Right renal pelvis (tissue), 4 donors: ENCODE measurements around the gene FAM219A. TPM values are rescaled to one million over a fixed set of nuclear protein-coding genes. Genes with fewer than 3 reads are reported as not detected.

ENCODE experiments used
- DNase-seq, 4 donors: peaks; one replicate each; pipeline ENCODE4 v3.0.0-alpha.2; 2013; ENCODE audit warnings: low read depth in 4 of 4, low spot score in 3 of 4, missing footprints in 1 of 4
- polyA plus RNA-seq, 4 donors: library from polyadenylated mRNA; unstranded; fragments of 120-200 nt; gene quantifications; one replicate each; pipeline ENCODE4 v1.2.1, GENCODE V29; 2013; ENCODE audit not compliant: insufficient read length in 4 of 4

The FAM219A gene, protein sequence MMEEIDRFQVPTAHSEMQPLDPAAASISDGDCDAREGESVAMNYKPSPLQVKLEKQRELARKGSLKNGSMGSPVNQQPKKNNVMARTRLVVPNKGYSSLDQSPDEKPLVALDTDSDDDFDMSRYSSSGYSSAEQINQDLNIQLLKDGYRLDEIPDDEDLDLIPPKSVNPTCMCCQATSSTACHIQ
- polyA plus RNA-seq = 10 to 100 TPM; 13.7 to 15.4 (median 14.1) TPM

DNA sequence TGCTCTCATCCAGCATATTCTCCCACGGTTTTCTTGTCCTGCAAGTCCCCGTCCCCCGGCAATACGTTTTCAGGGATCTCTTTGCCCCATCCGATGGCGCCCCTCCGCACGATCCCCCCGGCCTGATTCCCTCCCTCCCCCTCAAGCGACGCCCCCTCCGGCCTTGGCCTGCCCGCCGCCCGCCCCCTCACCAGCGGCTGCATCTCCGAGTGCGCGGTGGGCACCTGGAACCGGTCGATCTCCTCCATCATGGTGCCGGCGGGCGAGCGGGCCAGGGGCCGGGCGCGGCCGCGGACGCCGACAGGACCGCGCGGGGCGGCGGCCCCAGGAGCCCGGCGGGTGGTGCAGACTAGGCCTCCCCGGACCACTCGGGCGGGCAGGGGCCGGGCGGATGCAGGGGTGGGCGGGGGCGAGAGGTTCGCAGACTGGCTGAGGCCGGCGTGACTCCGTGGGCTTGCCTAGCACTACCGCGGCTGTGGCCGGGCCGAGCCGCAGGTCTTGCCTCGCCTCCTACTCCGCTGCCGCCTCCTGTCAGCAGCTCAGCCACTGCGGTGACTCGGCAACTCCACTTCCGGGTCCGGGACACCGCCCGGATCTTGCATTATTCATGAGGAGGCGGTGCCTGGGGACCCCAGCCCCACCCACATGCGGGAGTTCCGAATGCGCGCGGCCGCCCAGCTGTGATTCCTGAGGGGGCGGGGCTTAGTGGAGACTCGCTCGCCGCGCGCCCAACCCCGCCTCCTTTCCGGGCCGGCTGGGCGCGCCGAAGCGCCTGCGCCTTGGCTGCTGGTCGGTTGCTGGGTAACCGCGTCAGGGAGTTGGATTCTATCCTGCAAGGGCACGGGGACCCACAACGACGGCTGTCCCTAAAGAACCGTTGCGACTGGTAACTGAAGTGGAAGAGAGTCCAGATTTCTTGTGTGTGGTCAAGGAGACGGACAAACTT is at the start of gene FAM219A, which contains the start of gene DNAI1:
FAM219A (minus strand) TSS at position 558 of the 946 bp plus-strand sequence; CDS start at position 251, 307 bp downstream.
DNAI1 (plus strand) TSS at position 793 of the 946 bp plus-strand sequence. CDS start 201 bp downstream, outside the sequence.
- DNase-seq = peak; percentile 97 to 98 (median 97)

DNA sequence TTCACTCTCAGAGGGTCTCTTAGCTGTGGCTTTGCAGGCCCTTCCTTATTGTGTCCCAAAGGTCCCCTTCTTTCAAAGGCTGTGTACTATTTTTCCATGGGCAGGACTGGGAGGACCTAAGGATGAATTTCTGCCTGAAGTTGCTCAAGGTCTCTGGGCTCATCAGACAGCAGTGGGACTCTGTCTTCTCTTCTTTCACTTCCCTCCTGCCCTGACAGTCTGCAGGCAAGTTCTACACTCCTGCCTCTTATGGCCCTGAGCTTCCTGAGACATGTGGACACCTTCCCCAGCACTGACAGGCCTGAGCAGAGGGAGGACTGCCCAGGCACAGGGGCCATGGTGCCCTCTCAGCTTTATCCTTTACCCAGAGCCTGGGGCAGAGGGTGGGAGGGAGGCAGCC is 49.6 kb upstream of the FAM219A start:
- no peak for DNase-seq

DNA sequence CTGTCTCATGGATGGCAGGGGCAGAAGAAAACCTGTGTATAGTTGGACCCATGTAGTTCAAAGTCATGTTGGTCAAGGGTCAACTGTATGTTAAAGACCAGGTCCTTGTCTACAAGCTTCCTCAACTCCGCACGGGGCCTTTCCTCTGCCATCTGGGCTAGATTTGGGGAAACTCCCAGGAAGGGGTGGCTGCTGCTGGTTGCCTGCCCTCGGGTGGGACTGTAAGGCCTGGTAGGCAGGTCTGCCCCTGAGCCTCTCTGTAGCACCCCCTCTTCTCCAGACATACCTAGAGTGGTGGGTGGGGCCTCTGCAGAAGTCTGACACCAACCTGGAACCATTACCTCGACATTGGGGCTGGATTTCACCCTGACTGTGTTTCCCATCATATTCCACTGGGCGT is 49.2 kb upstream of the FAM219A start:
- DNase-seq = no peak

DNA sequence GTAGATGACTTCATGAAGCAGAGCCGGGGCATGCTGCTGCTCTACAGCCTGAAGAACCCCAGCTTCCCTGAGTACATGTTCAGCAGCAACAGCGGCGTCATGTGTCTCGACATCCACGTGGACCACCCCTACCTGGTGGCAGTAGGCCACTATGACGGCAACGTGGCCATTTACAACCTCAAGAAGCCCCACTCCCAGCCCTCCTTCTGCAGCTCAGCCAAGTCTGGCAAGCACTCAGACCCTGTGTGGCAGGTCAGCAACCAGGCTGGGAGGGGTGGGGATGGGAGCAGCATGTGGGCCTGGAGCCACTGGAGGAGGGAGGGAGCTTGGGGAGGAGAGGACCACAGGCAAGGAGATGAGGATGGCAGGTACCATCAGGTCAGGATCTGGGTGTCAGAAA is 48.3 kb upstream of the FAM219A start:
- DNase-seq = no peak

DNA sequence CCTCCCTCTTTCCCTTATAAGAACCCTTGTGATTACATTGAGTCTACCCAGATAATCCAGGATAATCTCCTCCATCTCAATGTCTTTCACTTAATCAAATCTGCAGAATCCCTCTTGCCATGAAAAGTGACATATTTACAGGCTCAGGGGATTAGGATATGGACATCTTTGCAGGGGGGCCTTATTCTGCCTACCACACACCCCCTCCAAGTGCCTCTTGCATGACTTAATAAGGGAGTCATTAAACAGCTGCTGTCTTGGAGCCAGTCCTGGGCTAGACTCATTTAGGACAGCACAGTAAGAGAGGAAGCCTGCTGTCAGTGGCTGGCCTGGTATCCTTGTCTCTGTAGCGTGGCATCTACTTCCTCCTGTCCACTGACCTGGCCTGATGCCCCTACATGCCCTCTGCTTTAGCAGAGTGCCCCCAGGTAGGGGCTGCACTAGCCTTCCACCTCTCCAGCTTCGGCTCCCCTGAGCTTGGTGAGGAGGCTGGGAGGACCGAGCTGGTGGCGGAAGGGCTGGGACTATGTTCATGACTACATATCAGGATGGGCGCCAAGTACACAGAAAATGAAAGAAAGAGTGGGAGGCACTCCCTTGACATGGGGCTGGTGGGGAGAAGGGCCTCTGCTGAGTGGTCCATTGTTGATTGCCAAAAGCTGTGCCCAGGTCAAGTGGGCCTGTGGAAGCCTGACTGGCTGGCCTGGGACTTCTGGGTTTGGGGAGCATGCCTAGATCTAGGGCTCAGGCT is 47.2 kb upstream of the FAM219A start:
- DNase-seq = no peak

DNA sequence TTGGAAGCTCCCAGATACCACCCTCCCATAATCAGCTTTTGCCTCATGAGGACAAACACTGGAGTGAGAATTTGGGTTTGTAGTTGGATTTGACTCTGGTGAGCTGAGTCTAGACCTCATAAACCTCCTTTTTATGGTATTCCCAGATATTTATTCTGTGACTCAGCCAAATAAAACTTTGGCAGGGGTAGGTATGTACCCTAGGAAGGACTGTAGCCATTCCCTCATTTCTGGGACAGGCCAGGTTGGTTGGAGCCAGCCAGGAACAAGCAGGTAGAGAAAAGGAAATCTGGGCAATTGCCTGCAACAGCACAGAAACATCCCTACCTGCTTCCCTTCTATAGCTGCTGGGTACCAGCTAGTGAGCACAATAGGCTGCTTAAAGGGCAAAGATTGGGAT is 45.0 kb upstream of the FAM219A start:
- DNase-seq = no peak

DNA sequence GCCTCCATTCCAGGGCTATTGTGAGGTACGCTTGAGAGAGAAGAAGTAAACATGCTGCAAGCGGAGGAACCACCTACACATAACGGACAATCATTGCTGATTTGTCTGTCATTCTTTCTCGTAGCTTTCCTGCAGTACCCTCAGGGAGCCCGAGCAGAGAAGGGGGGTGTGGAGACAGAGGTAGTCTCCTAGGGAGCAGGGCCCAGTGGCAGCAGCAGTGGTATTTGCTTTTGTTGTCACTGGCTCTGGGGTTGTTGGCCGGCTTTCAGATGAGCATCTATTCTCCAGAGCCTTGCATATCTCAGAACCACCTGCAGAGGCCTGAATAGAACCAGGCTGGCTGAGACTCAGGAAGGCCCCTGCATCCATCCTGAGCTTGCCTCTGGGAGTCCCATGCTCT is 44.5 kb upstream of the FAM219A start:
- no peak for DNase-seq

DNA sequence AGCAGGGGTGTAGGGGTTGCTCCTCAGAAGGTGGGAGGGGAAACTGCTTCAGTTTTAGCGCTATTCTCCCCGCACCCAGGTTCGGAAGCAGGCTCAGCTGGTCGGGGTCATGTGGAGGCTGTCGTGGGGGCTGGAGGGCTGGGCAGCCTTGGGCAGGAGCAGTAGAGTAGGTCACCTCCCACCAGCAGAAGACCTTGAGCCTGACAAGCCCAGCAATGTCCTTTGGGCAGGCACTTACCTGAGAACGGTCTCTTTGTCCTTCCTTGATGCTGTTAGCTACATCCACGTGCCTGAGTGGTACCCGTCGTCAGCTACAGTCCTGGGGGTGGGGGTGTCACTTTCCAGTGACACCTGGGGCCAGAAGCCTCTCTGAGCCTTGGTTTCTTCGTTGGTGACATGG is 44.1 kb upstream of the FAM219A start:
- DNase-seq = no peak

DNA sequence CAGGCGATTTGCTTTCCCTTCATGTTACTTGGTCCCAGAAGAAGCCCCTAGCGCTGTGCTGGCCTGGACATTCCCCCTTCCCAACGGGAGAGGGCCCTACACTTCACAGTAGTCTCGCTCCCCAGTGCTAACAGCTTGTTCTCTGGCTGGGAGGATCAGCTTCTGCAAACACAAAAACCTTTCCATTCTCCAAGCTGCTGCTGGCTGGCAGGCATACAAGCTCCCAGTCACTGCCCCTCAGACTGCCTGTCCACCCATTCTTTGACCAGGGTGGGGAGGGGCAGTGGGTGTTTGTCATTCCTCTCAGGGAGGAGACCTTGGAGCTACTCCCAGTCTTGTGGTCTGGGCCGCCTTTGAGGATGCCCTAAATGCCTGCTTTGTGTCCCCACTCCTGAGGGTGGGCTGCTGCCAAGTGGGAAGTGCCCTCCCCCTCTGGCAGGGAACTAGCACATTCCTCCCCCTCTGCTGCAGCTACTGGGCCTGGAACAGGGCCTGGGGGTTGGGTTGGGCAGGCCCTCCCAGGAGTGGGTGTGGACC is 43.6 kb upstream of the FAM219A start:
- DNase-seq = no peak

DNA sequence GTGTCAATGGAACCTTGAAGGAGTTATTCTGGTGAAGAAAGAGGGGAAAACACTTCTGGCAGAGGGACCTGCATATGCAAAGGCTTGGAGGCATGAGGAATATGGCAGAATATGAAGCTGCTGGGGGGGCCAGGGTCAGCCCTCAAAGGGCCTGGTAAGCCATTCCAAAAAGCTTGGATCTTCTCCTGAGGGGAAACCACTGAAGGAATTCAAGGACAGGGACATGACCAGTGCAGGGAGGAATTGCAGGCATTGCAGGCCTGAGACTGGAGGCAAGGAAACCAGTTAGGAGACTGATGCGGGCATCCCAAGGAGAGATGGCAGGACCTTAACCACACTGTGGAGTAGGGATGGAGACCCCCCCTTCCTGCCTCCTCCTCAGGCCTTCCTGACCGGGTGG is 43.0 kb upstream of the FAM219A start:
- DNase-seq = no peak

DNA sequence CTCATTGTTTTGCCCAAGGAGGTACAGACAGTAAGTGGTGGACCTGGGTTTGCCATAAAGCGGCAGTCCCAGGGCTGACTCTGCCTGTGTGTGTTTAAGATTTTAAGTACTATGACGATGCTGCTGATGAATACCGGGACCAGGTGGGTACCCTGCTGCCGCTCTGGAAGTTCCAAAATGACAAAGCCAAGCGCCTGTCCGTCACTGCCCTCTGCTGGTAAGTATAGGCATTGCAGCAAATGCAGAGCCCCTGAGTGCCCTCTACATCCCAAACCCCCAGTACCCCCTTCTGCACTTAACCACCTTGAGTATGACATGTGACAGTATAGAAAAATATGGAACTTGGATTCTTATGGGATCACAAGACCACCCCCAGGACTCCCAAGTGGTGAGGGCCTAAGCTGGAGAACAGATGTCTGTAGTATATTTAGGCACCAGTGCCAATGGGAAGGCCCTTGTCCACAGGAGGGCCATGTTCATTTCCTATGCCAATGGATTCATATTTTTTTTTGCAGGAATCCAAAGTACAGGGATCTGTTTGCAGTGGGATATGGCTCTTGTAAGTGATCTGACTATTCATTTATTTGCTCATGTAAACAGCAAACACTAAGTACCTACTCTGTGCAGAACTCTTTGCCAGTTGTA is 42.4 kb upstream of the FAM219A start:
- DNase-seq = peak in 1 of 4 donors; percentile 48

DNA sequence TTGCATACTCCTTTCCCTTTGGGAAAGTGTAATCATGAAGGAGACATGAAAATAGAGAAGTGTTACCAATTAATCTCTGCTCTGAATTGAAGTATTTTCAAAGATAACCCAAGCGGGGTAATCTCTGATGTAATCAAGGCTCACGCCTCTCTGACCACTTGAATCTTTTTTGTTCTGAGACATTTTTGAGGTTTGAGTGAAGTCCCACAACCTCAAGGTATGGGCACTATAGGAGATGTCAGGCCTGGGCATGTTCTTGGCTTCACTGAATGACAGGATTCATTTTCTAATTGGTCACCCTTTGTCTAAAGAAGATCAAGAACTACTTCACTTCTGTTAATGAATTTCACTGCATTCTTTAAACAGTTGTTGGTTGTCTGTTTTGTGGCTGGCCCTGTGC is 40.7 kb upstream of the FAM219A start:
- no peak for DNase-seq

DNA sequence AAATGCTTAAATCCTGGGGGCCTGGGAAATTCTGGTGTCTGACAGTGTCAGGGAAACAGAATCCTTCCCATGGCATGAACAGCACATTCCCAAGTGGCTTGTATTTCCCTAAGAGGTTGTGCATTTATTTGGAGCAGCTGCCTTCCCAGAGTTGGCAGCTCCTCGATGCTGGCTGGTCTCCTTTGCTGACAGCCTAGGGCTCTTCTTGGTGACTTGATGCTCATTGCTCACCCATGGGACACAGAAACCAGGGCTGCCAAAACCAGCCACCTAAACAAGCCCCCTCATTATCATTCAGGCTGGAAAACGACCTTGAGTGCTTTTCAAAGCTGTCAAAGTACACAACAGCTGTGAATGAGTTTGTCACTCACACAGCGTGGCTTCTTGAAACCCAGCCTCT is 40.2 kb upstream of the FAM219A start:
- no peak for DNase-seq

DNA sequence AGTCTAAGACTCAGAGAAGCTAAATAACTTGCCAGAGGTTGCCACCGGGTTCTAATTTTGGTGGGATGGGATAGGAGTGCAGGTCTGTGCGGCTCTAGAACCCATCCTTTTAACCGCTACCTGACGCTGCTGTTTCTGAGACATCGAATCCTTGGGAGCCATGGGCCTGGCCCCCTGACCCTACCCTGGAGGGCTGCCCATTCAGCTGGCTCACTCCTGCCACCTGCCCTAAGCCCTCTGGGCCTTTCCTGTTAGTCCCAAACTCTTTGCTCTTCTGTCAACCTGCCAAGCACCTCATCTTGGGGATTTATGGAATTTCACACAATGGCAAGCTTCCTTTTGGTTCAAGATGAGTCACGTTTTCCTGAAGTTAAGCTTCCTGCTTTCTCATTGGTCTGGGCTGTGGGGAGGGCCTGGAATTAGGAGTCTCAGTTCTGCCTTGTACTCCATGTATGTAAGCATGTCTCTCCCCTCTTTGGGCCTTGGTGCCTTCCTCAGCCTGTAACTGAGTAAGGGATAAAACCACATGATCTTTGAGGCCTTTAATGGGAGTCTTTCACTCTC is 37.9 kb upstream of the FAM219A start:
- DNase-seq = no peak

DNA sequence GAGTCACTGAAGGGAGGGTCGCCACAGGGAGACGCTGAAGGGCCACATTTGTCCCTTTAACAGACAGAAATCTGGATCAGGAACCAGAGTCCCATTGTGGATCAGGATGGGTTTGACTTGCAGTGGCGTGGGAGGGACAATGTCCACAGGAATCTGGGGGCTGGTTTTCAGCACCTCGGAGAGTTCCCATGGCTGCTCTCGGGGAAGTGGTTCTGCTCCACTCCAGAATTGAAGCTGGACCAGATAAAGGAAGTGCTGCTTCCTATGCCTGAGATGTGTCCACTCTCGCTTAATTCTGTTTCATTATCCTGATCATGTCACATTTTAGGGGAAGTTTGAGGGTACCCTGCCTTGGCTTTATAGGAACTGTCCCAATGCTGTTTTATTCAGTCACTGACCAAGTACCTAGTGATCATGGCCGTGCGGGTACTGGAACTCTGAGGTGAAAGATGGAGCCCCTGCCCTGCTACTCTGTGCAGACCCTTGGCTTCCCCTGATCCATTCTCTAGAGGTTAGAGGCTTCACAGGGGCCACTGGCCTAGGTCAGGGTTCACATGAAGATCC is 35.7 kb upstream of the FAM219A start:
- peak; percentile 43 to 62 (median 54) for DNase-seq

DNA sequence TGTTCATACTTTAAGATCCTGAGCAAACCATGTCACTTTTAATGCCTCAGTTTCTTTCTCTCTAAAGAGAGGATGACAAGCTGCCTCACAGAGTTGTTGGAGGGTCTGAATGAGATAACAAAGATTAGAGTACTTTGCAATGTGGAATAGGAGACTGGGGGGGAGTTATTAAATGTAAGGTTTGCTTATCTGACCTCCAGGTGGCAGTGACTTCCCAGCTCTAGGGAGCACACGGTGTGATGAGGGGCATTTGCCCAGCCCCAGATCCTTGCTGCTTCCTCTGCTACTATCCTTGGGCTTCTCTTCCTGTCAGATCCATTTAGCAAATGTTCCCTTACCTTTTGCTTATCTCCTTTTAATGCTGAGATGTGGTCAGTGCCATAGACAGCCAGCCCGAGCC is 33.7 kb upstream of the FAM219A start:
- no peak for DNase-seq

DNA sequence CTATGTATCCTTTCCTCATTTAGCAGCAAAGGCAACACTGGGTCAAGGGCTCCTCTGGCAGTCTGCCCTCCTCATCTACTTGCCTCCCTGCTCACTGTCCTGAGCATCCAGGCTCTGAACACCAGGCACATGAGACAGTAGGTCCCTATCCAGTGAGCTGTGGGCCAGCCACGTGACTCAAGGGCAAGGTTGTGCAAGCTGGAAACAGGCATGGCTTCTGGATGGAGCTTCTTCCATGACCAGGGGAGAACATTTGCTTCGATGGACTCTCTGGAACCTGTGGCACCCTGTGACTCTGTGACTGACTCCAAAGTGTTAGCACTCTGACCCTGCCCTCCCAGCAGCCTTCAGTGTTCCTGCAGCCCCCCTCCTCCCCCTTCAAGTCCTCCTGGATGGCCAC is 33.2 kb upstream of the FAM219A start:
- DNase-seq = no peak

DNA sequence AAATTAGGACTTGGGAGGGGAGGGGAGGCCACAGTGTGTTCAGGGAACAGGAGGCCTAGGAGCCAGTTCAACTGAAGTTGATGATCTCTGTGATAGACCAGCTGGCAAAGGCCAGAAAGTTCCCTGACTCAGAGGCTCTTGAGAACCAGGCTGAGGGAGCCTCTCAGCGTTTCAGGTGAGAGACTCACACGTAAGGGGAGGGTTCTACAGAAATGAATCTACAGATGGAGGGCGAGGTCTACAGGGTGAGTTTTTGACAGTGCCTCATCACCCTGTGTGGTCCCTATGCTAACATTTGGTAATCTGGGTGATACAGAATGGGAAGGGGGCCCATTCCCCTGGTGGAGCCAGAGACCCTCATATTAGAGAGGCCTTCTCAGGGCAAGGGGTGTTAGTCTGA is 32.4 kb upstream of the FAM219A start:
- no peak for DNase-seq

DNA sequence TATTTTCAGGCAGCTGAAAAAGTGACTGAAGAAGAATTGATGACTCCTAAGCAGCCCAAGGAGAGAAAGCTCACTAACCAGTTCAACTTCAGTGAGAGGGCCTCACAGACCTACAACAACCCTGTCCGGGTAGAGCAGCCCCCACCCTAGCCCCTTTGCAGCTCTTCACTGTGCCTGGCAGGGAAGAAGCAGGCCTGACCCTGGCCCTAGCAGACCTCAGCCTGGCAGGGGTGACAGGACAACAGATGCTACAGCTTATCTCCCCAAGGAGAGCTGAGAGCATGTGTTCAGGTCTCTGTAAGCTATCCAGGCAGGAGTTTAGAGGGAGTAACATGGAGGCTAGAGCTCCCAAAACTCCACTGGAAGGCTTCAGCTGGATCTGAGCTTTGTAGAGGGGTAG is 32.0 kb upstream of the FAM219A start:
- DNase-seq = no peak

DNA sequence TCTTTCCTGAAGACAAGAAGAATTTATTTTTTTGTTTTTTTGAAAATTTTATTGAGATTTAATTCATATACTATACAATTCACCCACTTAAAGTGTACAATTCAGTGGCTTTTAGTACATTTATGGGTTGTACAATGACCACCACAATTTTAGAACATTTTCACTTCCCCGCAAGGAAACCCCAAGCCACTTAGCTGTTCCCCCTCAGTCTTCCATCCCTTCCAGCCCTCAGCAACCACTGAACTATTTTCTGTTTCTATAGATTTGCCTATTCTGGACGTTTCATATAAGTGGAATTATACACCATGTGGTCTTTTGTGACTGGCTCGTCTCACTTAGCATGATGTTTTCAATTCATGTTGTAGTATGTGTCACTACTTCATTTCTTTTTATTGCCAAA is 28.2 kb upstream of the FAM219A start:
- DNase-seq = no peak
